ENCODE results near the gene MSX2.

Gene MSX2

DNA sequence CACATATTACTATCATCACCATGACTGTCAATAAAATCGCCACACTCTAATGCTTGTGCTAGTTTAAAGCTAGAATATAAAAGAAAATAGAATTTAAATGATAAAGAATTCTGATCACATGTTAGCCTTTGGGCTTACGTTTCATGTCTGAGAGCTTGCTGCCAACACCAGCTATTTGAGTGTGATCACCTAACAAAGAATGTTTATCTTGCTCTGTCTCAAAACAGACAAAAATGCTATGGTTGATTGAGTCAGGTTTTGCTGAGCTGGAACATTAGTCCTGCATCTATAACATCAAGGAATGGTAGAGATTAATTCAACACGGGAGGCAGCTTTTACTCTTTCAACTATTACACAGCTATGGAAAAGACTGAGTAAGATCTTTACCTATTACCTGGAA is 50.7 kb downstream of the MSX2 start:
- DNase-seq (ENCODE audit: low spot score) = no peak

- no peak for DNase-seq (ENCODE audit: low spot score)
Measured at GRCh38 chr5:174777111-174777510, 52.7 kb downstream of the MSX2 start.

DNA sequence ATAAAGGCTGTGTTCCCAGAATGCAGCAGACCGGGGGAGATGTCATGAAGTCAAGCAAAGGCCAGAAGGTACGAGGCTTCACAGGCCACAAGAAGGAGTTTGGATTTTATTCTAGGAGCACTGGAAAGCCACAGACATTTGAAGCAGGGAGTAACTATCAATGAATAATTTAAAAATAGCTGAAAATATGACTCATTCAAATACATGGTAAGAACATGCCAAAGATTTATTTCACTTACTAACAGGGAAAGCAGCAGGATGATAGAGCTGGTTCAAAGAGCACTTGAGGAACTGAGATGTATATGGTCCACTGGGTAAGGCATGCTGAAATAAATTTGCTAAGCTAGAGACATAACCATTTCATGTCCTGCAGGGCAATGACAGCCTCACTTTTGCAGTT is 53.2 kb downstream of the MSX2 start:
- DNase-seq (ENCODE audit: low spot score) = no peak

All from cerebellar cortex (tissue), 1 donor.